AG04450 (cell line): ENCODE data around the gene SLC4A5. TPM values are rescaled to one million over a fixed set of nuclear protein-coding genes. Genes with fewer than 3 reads are reported as not detected.

Experiments used
- CTCF ChIA-PET: fragments of 300-600, 350-600 bp; formaldehyde crosslinking; extraction: SDS; loops from one replicate; lab custom pipeline; 2022; ENCODE audit warnings: antibody characterized with exemption, inconsistent platforms; lab: Charles Lee
- POLR2A ChIA-PET: fragments of 350-600 bp; formaldehyde crosslinking; extraction: SDS; loops from one replicate; lab custom pipeline; 2021; ENCODE audit warnings: antibody characterized with exemption, inconsistent platforms; lab: Yijun Ruan, JAX
- DNase-seq: peaks from one replicate; pipeline ENCODE4 v3.0.0-alpha.2; 2011; ENCODE audit warnings: low read depth, low spot score
- H3K27ac ChIP-seq: one replicate; pipeline ENCODE4 v1.5.1; 2012; ENCODE audit warnings: low read depth, low read length, control low read depth
- H3K27me3 ChIP-seq: one replicate; pipeline ENCODE4 v1.6.0; 2012; ENCODE audit warnings: low read length; ENCODE audit not compliant: control insufficient read depth, insufficient read depth
- H3K4me3 ChIP-seq: 2 replicates; pipeline ENCODE4 v1.5.1; 2011; ENCODE audit warnings: mild to moderate bottlenecking, low read depth, low read length, control low read depth
- H3K9me3 ChIP-seq: 2 replicates; pipeline ENCODE4 v1.5.1; 2012; ENCODE audit warnings: low read length; ENCODE audit not compliant: control insufficient read depth, insufficient read depth
- CTCF ChIP-seq: IDR thresholded peaks from 2 replicates; pipeline ENCODE4 v1.5.1; 2011; ENCODE audit warnings: low read depth, low read length, control low read depth, inconsistent platforms
- polyA plus RNA-seq: library from polyadenylated mRNA; depleted of rRNA; stranded (reverse); fragments of >200 nt; gene quantifications from 2 replicates; pipeline ENCODE4 v1.2.3, GENCODE V29; 2011; rRNA removed
- small RNA-seq: library from RNA; depleted of rRNA; stranded (forward); fragments of <200 nt; gene quantifications from one replicate; pipeline ENCODE3, GENCODE V24; 2012; ENCODE audit warnings: low read depth; ENCODE audit not compliant: insufficient read length

The SLC4A5 gene
- polyA plus RNA-seq, 1 experiment: 0.15 TPM

GRCh38 chr2:74174909-74175308 is 168.3 kb downstream of the SLC4A5 start:
- TF ChIP-seq CTCF: no peak
- DNase-seq: no peak
- CTCF ChIA-PET: interaction anchor here (0.8 kb wide), 1 partner anchor 28 kb away, joined by 4 read pairs; the partner anchor contains the start of gene BOLA3
- POLR2A ChIA-PET: no interaction called here
- Histone ChIP-seq H3K4me3 (no peak overlapping the region), H3K9me3 (peaks cover 4% of the 10 kb centered on the region; the same call in 1 of the 2 replicates), H3K27me3 (no peaks in the 10 kb centered on the region), H3K27ac (no peak overlapping the region)

- Histone ChIP-seq H3K4me3 (no peak overlapping the region), H3K27me3 (no peaks in the 10 kb centered on the region), H3K27ac (no peak overlapping the region), H3K9me3 (no peaks in the 10 kb centered on the region)
- CTCF ChIA-PET: interaction anchor here (1.0 to 1.4 kb wide), 3 partner anchors 11 to 22 kb away, joined by 5 read pairs; partner anchors contain the start of gene BOLA3
- POLR2A ChIA-PET: interaction anchor here (2.9 kb wide), 1 partner anchor 10 kb away, joined by 9 read pairs; the partner anchor contains the start of gene MOB1A
- no peak for TF ChIP-seq CTCF
- no peak for DNase-seq
These were observed 174.5 kb downstream of the SLC4A5 start for GRCh38 chr2:74168739-74169138.

Small RNAs within 50 kb of the gene (small RNA-seq; reads per million reads assigned to genes)
- gene RNU6-542P (not detected), gene TAF13P2 (not detected)

Other genes starting within 250 kb of the SLC4A5 start
- gene BOLA3, start 195.5 kb downstream of the SLC4A5 start, polyA plus RNA-seq: 28.1 and 38.6 TPM in 2 replicates
- gene MOB1A, start 164.5 kb downstream of the SLC4A5 start, polyA plus RNA-seq: 49.7 and 59.7 TPM in 2 replicates
- gene MTHFD2, start 144.8 kb downstream of the SLC4A5 start, polyA plus RNA-seq: 234 and 299 TPM in 2 replicates
- 147 and 188 TPM in 2 replicates for gene DCTN1, start 36.9 kb upstream of the SLC4A5 start, polyA plus RNA-seq
- gene C2orf81, start 78.2 kb upstream of the SLC4A5 start, polyA plus RNA-seq: 0.16 TPM in 2 replicates
- gene WDR54, start 78.3 kb upstream of the SLC4A5 start, polyA plus RNA-seq: 14.5 and 19.5 TPM in 2 replicates
- 12.6 and 12.7 TPM in 2 replicates for gene RTKN, start 98.5 kb upstream of the SLC4A5 start, polyA plus RNA-seq
- gene INO80B, start 111.7 kb upstream of the SLC4A5 start, polyA plus RNA-seq: 4.7 and 4.8 TPM in 2 replicates
- gene WBP1, start 115.0 kb upstream of the SLC4A5 start, polyA plus RNA-seq: 56.0 and 68.5 TPM in 2 replicates
- 32.8 and 38.0 TPM in 2 replicates for gene MOGS, start 122.0 kb upstream of the SLC4A5 start, polyA plus RNA-seq
- gene MRPL53, start 129.3 kb upstream of the SLC4A5 start, polyA plus RNA-seq: 25.9 and 32.8 TPM in 2 replicates
- gene CCDC142, start 139.6 kb upstream of the SLC4A5 start, polyA plus RNA-seq: 4.5 and 4.6 TPM in 2 replicates
- 16.4 and 17.7 TPM in 2 replicates for gene TTC31, start 139.7 kb upstream of the SLC4A5 start, polyA plus RNA-seq
- gene LBX2, start 156.2 kb upstream of the SLC4A5 start, polyA plus RNA-seq: 0.76 and 0.86 TPM in 2 replicates
- 20.9 and 21.4 TPM in 2 replicates for gene PCGF1, start 164.3 kb upstream of the SLC4A5 start, polyA plus RNA-seq
- gene TLX2, start 171.0 kb upstream of the SLC4A5 start, polyA plus RNA-seq: not detected in 2 replicates
- 0.02 TPM in 1 of 2 replicates, not detected in the other for gene DQX1, start 182.8 kb upstream of the SLC4A5 start, polyA plus RNA-seq
- gene AUP1, start 186.3 kb upstream of the SLC4A5 start, polyA plus RNA-seq: 51.9 and 64.4 TPM in 2 replicates
- 20.2 and 22.4 TPM in 2 replicates for gene HTRA2, start 186.5 kb upstream of the SLC4A5 start, polyA plus RNA-seq
- 41.1 and 46.2 TPM in 2 replicates for gene LOXL3, start 210.5 kb upstream of the SLC4A5 start, polyA plus RNA-seq
- gene DOK1, start 211.3 kb upstream of the SLC4A5 start, polyA plus RNA-seq: 16.8 and 24.4 TPM in 2 replicates